Activated T-cell treated with anti-CD3 and anti-CD28 coated beads, Interleukin-2, amount 50 U/mL, for 4 hours (primary cell): ENCODE data around the gene RGS1. TPM values are rescaled to one million over a fixed set of nuclear protein-coding genes. Genes with fewer than 3 reads are reported as not detected.

Experiments
- ATAC-seq, 2 donors: fragments of 200-7000 bp; cut with Tn5 transposase; one replicate each; pipeline ENCODE4 v1.10.0; 2021
- DNase-seq: peaks from one replicate; pipeline ENCODE4 v3.0.0-alpha.2; 2020
- H3K27me3 Mint-ChIP-seq: one replicate; pipeline ENCODE4 v1.8.0; 2021; ENCODE audit warnings: low read depth, mixed read lengths
- H3K36me3 Mint-ChIP-seq: one replicate; pipeline ENCODE4 v1.8.0; 2022; ENCODE audit warnings: mixed read lengths; ENCODE audit not compliant: insufficient read depth
- H3K4me1 Mint-ChIP-seq: one replicate; pipeline ENCODE4 v1.8.0; 2021; ENCODE audit warnings: low read depth, mixed read lengths
- H3K4me3 Mint-ChIP-seq: one replicate; pipeline ENCODE4 v1.8.0; 2021; ENCODE audit warnings: mild to moderate bottlenecking, moderate library complexity, mixed read lengths
- H3K9me3 Mint-ChIP-seq: one replicate; pipeline ENCODE4 v1.8.0; 2021; ENCODE audit warnings: mixed read lengths
- total RNA-seq, 3 donors: library from RNA; stranded (reverse); gene quantifications; one replicate each; pipeline ENCODE4 v1.2.1, GENCODE V29; 2021

RGS1 gene
- total RNA-seq, 3 donors from 2014 or later: 31.7 to 47.6 (median 34.4) TPM

GRCh38 chr1:192584866-192585265 is 9.3 kb downstream of the RGS1 start:
- Mint-ChIP-seq H3K4me3 (no peak overlapping the region), H3K27me3 (peaks cover 1% of the 10 kb centered on the region), H3K4me1 (peaks cover 13% of the 10 kb centered on the region), H3K36me3 (peaks cover 3% of the 10 kb centered on the region), H3K9me3 (no peaks in the 10 kb centered on the region)
- ATAC-seq: no peak
- no peak for DNase-seq

- Mint-ChIP-seq H3K27me3 (peaks cover 1% of the 10 kb centered on the region), H3K36me3 (no peaks in the 10 kb centered on the region), H3K9me3 (no peaks in the 10 kb centered on the region), H3K4me3 (no peak overlapping the region), H3K4me1 (no peaks in the 10 kb centered on the region)
- no peak for ATAC-seq
- DNase-seq: no peak
These were observed 12.1 kb downstream of the RGS1 start for GRCh38 chr1:192587386-192588266.

DNA sequence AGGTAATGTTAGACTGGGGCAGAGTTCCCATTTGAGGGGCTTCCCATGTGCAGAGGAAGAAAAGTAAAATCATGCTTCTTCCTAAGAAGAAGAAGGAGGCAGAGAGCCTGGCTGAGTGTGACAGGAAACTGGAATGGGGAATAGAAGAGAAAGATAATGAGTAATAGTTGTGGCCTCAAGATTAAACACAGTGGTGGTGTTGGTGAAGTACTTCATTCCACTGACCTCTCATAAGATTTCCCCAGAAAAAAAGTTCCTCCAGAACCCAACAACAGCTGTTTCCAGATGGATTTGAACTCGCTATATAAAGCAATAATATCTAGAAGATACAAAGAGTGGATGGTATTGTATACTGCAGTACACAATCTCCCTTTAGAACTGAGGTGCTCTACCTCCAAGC is 13.0 kb downstream of the RGS1 start:
- Mint-ChIP-seq H3K36me3 (no peaks in the 10 kb centered on the region), H3K9me3 (no peaks in the 10 kb centered on the region), H3K27me3 (no peaks in the 10 kb centered on the region), H3K4me1 (no peaks in the 10 kb centered on the region), H3K4me3 (no peak overlapping the region)
- ATAC-seq: no peak
- no peak for DNase-seq

DNA sequence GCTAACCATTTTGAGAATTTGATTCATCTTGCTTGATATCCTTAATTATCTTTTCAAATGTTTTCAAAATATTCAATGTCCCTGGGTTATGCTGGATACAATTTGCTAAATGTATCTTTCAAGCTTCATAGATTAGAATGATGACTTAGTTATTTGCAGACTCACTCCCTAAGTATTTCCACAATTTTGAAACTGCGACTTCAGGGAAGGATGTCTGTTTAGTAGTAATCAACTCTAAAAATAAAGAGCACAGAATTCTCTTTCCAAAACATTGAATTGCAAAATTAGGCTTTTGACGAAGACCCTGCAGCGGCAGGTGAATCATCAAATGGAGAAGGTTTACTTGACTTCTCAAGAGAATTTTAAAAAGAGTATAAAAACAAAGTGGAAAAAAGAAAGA is 14.2 kb downstream of the RGS1 start:
- H3K27me3 Mint-ChIP-seq: no peaks in the 10 kb centered on the region

GRCh38 chr1:192592517-192592916 is 16.9 kb downstream of the RGS1 start:
- Mint-ChIP-seq H3K27me3 (peaks cover 2% of the 10 kb centered on the region), H3K9me3 (no peaks in the 10 kb centered on the region), H3K4me3 (no peak overlapping the region)

More for the DNA sequence above, 14.2 kb downstream of the RGS1 start:
- Mint-ChIP-seq H3K4me1 (no peaks in the 10 kb centered on the region), H3K4me3 (no peak overlapping the region), H3K9me3 (no peaks in the 10 kb centered on the region), H3K36me3 (no peaks in the 10 kb centered on the region)
- DNase-seq (no peak), ATAC-seq (no peak)

DNA sequence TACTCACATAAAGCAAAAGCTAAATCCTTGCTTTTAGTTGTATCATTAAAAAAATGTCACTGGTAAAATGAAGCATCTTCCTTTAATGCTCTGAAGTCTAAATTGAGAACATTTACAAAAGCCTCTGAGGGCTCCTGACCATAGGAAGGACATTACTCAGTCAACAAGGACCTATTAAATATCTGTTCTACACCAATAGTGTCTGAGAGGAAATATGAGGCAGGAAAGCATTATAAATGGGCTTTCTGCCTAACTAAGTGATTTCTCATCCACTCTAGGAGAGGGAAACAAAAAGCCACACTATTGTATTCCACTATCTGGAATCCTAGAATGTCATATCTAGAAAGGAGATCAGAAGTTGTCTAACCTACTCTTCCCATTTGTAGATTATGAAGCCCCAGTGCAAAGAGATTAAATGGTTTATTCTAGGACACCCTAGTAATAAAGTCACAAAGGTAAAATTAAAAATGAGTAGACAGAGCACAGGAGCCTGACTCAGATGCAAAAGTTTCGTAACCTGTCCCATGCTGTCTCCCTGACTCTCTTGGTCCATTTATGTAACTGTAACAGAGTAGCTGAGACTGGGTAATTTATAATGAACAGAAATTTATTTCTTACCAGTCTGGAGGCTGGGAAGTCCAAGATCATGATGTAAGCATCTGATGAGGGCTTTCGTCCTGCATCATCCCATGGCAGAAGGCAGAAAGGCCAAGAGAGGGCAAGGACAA is 17.6 kb downstream of the RGS1 start:
- Mint-ChIP-seq H3K9me3 (no peaks in the 10 kb centered on the region), H3K4me3 (no peak overlapping the region), H3K36me3 (no peaks in the 10 kb centered on the region), H3K4me1 (no peaks in the 10 kb centered on the region), H3K27me3 (peaks cover 2% of the 10 kb centered on the region)
- ATAC-seq (no peak), DNase-seq (no peak)

More at GRCh38 chr1:192592517-192592916, 16.9 kb downstream of the RGS1 start:
- DNase-seq: no peak
- ATAC-seq: no peak
- no peaks in the 10 kb centered on the region for H3K4me1 Mint-ChIP-seq
- no peaks in the 10 kb centered on the region for H3K36me3 Mint-ChIP-seq

GRCh38 chr1:192595299-192595698 is 19.7 kb downstream of the RGS1 start:
- DNase-seq (no peak), ATAC-seq (no peak)
- H3K4me1 Mint-ChIP-seq: peaks cover 7% of the 10 kb centered on the region
- no peaks in the 10 kb centered on the region for H3K36me3 Mint-ChIP-seq
- peaks cover 2% of the 10 kb centered on the region for H3K27me3 Mint-ChIP-seq
- no peaks in the 10 kb centered on the region for H3K9me3 Mint-ChIP-seq
- H3K4me3 Mint-ChIP-seq: no peak overlapping the region

- Mint-ChIP-seq H3K27me3 (peaks cover 2% of the 10 kb centered on the region), H3K36me3 (no peaks in the 10 kb centered on the region), H3K4me3 (no peak overlapping the region), H3K4me1 (peaks cover 36% of the 10 kb centered on the region), H3K9me3 (no peaks in the 10 kb centered on the region)
- ATAC-seq: no peak
- DNase-seq: no peak
These were observed 23.0 kb downstream of the RGS1 start for GRCh38 chr1:192598589-192598988.

GRCh38 chr1:192600275-192600674 is 24.7 kb downstream of the RGS1 start:
- H3K27me3 Mint-ChIP-seq: peaks cover 2% of the 10 kb centered on the region
- H3K4me1 Mint-ChIP-seq: peaks cover 38% of the 10 kb centered on the region
- ATAC-seq: peak; percentile 35 to 53
- no peaks in the 10 kb centered on the region for H3K36me3 Mint-ChIP-seq
- H3K4me3 Mint-ChIP-seq: no peak overlapping the region
- no peak for DNase-seq
- no peaks in the 10 kb centered on the region for H3K9me3 Mint-ChIP-seq

DNA sequence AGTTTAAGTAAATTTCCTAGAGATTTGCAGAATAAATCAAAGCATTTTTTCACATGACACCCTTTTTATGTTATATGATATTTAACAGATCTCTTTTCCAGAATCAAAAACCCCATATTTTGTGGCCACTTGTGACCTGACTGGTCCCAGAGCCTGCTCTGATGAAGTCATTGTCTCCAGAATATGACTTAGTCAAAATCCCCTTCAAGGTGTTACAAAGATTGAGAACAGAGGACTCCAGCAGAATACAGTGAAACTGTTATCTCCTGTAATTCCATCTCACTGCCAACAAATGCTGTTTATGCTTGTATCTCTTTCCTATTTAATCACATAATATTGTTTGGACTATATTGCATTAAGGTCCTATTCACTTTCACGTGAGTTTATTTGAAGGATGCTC is 25.6 kb downstream of the RGS1 start:
- ATAC-seq (peak; percentile 64 to 72), DNase-seq (no peak)
- H3K4me3 Mint-ChIP-seq: peak overlapping the region; percentile 23
- H3K9me3 Mint-ChIP-seq: no peaks in the 10 kb centered on the region
- H3K27me3 Mint-ChIP-seq: peaks cover 2% of the 10 kb centered on the region
- H3K36me3 Mint-ChIP-seq: no peaks in the 10 kb centered on the region
- peaks cover 38% of the 10 kb centered on the region for H3K4me1 Mint-ChIP-seq

DNA sequence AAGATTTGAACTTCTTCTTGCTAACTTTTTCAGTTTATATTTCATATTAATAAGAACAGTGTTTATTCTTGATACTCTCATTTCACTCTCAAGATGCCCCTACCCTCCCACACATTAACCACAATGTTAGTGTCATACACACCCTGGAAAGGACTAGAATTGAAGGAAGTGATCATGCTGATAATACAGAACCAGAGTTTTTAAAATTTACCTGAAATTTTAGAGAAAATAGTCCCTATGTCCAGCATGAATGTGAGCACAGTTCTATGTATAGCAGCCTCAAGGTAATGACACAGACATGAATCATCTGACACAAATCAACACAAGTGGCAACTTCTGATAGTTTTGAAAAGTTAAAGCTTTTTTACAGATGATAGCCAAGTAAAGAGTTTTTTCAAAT is 26.0 kb downstream of the RGS1 start:
- H3K36me3 Mint-ChIP-seq: no peaks in the 10 kb centered on the region
- H3K27me3 Mint-ChIP-seq: peaks cover 2% of the 10 kb centered on the region
- no peaks in the 10 kb centered on the region for H3K9me3 Mint-ChIP-seq
- H3K4me3 Mint-ChIP-seq: no peak overlapping the region
- H3K4me1 Mint-ChIP-seq: peaks cover 38% of the 10 kb centered on the region
- peak in 1 of 2 donors; percentile 39 for ATAC-seq
- no peak for DNase-seq

- Mint-ChIP-seq H3K27me3 (no peaks in the 10 kb centered on the region), H3K4me1 (peaks cover 38% of the 10 kb centered on the region), H3K9me3 (no peaks in the 10 kb centered on the region), H3K36me3 (no peaks in the 10 kb centered on the region), H3K4me3 (no peak overlapping the region)
- DNase-seq: no peak
- ATAC-seq: no peak
These were observed 27.2 kb downstream of the RGS1 start for GRCh38 chr1:192602757-192603156.

DNA sequence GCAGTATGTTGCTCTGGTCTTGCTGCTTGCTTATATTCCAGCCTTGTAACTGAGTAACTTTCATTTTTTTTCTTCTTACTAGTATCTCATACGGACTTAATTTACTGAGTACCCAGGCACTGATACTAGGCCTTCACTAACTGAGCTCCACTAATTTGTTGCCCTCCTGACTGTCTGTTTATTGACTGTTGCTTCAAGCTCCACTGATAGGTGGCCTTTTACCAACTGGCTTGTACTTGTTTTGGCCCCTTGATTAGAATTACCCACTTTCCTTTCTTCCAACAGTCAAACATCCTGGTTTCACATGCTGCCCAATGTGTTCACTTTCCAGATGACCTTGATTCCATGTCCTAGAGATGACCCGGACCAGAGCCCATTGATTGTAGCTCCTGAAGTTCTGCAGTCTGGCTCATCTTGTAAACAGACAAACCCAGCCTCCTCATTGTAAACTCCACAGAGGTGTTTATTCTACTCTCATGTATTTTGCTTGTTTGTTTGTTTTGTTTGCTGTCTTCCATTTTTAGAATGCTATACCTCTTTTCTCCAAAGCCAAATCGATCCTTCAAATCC is 27.7 kb downstream of the RGS1 start:
- no peaks in the 10 kb centered on the region for H3K27me3 Mint-ChIP-seq
- peaks cover 38% of the 10 kb centered on the region for H3K4me1 Mint-ChIP-seq
- H3K9me3 Mint-ChIP-seq: no peaks in the 10 kb centered on the region
- no peaks in the 10 kb centered on the region for H3K36me3 Mint-ChIP-seq
- no peak for ATAC-seq
- no peak for DNase-seq
- H3K4me3 Mint-ChIP-seq: no peak overlapping the region

DNA sequence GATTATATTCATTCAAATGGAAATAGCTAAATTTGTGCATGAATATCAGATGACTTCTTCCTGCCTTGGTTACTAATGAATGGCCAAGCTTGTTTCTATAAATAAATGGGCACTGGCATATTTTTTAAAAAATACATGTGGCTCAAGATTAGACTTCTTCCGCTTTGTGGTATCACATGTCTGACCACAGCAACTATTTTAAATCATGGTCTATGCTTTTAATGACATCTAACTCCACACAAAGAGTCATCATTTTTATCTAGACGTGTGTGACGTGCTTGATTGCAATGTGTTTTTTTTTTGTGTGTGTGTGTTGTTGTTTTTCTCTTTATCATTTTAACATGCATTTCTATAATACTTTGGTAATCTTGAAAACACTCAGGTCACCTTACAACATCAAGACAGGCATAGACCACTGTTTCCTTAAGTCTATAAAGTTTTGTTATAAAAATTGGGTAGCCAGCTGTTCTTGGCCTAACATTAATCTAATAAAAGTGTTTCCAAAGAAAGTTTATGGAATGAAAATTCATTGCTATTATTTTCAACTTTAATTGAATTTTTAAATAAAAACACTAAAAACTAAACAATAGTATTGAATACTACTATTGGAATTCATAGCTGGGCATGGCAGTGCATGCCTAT is 29.5 kb downstream of the RGS1 start:
- H3K4me1 Mint-ChIP-seq: peaks cover 48% of the 10 kb centered on the region
- ATAC-seq: no peak
- DNase-seq: no peak
- no peaks in the 10 kb centered on the region for H3K36me3 Mint-ChIP-seq
- H3K27me3 Mint-ChIP-seq: no peaks in the 10 kb centered on the region
- no peak overlapping the region for H3K4me3 Mint-ChIP-seq
- H3K9me3 Mint-ChIP-seq: no peaks in the 10 kb centered on the region
